A549 (cell line): ENCODE measurements around the gene PHAF1. TPM values are rescaled to one million over a fixed set of nuclear protein-coding genes. Genes with fewer than 3 reads are reported as not detected.

ENCODE experiments used
- ATAC-seq, 2 experiments: fragments of 200-7000 bp in 1 of 2; fragments of >200 bp in 1 of 2; cut with Nextera tagmentation in 1 of 2; cut with Tn5 transposase in 1 of 2; 3 replicates each; pipeline versions ENCODE4 v1.8.0 to v1.9.1; 2018 to 2020; ENCODE audit warnings: mild to moderate bottlenecking in 1 of 2, moderate library complexity in 1 of 2
- CTCF ChIA-PET: fragments of 300-600 bp; sonication (Branson Sonifier 250); formaldehyde crosslinking; extraction: SDS; loops from one replicate; lab custom pipeline; 2021; ENCODE audit warnings: antibody characterized with exemption, inconsistent platforms; lab: Yijun Ruan, JAX
- POLR2A ChIA-PET: fragments of 350-600 bp; formaldehyde crosslinking; extraction: SDS; loops from one replicate; lab custom pipeline; 2021; ENCODE audit warnings: antibody characterized with exemption, inconsistent platforms; lab: Yijun Ruan, JAX
- DNase-seq, 2 experiments: peaks; one replicate each; pipeline versions ENCODE4 v3.0.0 to v3.0.0-alpha.2; 2011 to 2016; ENCODE audit warnings: low read depth in 1 of 2, low spot score in 1 of 2
- FAIRE-seq: peaks from 2 replicates; lab custom pipeline; 2011; peaks lifted over from hg19 to GRCh38; lab: Jason Lieb, UNC
- H3K27ac ChIP-seq, 2 experiments: fragments of >200 bp; sonication (Bioruptor Twin); formaldehyde crosslinking; 3 replicates each; pipeline ENCODE4 v1.5.1; 2016 to 2017
- H3K4me1 ChIP-seq: fragments of >200 bp; sonication (Bioruptor Twin); formaldehyde crosslinking; 3 replicates; pipeline ENCODE4 v1.6.1; 2016
- H3K4me2 ChIP-seq: fragments of >200 bp; sonication (Bioruptor Twin); formaldehyde crosslinking; 3 replicates; pipeline ENCODE4 v1.6.1; 2016
- H3K4me3 ChIP-seq: fragments of >200 bp; sonication (Bioruptor Twin); formaldehyde crosslinking; 3 replicates; pipeline ENCODE4 v1.5.1; 2016
- H3K9me3 ChIP-seq: fragments of >200 bp; sonication (Bioruptor Twin); formaldehyde crosslinking; 3 replicates; pipeline ENCODE4 v1.6.1; 2016
- BCL3 ChIP-seq: fragments of >200 bp; sonication (Bioruptor Twin); formaldehyde crosslinking; IDR thresholded peaks from 3 replicates; pipeline ENCODE4 v1.6.1; 2016
- BHLHE40 ChIP-seq: IDR thresholded peaks from 2 replicates; pipeline ENCODE4 v1.6.1; 2012; ENCODE audit warnings: low read depth, low read length, inconsistent platforms
- CBX2 ChIP-seq: fragments of 200-600 bp; sonication (generic); IDR thresholded peaks from 2 replicates; pipeline ENCODE4 v1.6.1; 2016; ENCODE audit warnings: low read depth, mild to moderate bottlenecking, borderline replicate concordance
- CBX8 ChIP-seq: fragments of 200-600 bp; sonication (generic); IDR thresholded peaks from 2 replicates; pipeline ENCODE4 v1.6.1; 2016
- CEBPB ChIP-seq, 2 experiments: fragments of >200 bp in 1 of 2; sonication (Bioruptor Twin) in 1 of 2; formaldehyde crosslinking in 1 of 2; IDR thresholded peaks; 2 replicates each; pipeline ENCODE4 v1.6.1; 2012 to 2016
- CHD4 ChIP-seq: fragments of 200-600 bp; sonication (generic); IDR thresholded peaks from 2 replicates; pipeline ENCODE4 v1.6.1; 2016; ENCODE audit warnings: antibody characterized with exemption, mild to moderate bottlenecking, borderline replicate concordance
- EHF ChIP-seq: fragments of 250-450 bp; sonication (Bioruptor Pico); IDR thresholded peaks from 2 replicates; pipeline ENCODE4 v1.5.0; 2020; ENCODE audit warnings: mild to moderate bottlenecking
- EP300 ChIP-seq, 2 experiments: fragments of >200 bp; sonication (Bioruptor Twin); formaldehyde crosslinking; IDR thresholded peaks; 2 replicates in 1 of 2; 3 replicates in 1 of 2; pipeline ENCODE4 v1.6.1; 2016 to 2017
- FOXS1 ChIP-seq: fragments of 250-450 bp; sonication (Bioruptor Pico); IDR thresholded peaks from 2 replicates; pipeline ENCODE4 v1.5.0; 2020; ENCODE audit warnings: mild to moderate bottlenecking, moderate library complexity
- HDAC2 ChIP-seq: fragments of 200-600 bp; sonication (generic); IDR thresholded peaks from 2 replicates; pipeline ENCODE4 v1.6.1; 2016
- HOXB5 ChIP-seq: fragments of 250-450 bp; sonication (Bioruptor Pico); IDR thresholded peaks from 2 replicates; pipeline ENCODE4 v1.5.0; 2020; ENCODE audit warnings: mild to moderate bottlenecking, moderate library complexity
- JUN ChIP-seq, 2 experiments: fragments of >200 bp; sonication (Bioruptor Twin); formaldehyde crosslinking; IDR thresholded peaks; 2 replicates in 1 of 2; 3 replicates in 1 of 2; pipeline ENCODE4 v1.6.1; 2016 to 2017
- JUNB ChIP-seq: fragments of >200 bp; sonication (Bioruptor Twin); formaldehyde crosslinking; IDR thresholded peaks from 2 replicates; pipeline ENCODE4 v1.6.1; 2016
- MAFK ChIP-seq: fragments of 450-650 bp; IDR thresholded peaks from 2 replicates; pipeline ENCODE4 v1.6.1; 2014; ENCODE audit not compliant: partially characterized antibody
- MAZ ChIP-seq: fragments of 150-350 bp; IDR thresholded peaks from 2 replicates; pipeline ENCODE4 v1.6.1; 2014; ENCODE audit warnings: antibody characterized with exemption, low read depth, low read length, borderline replicate concordance
- NPAS2 ChIP-seq: fragments of 250-450 bp; sonication (Bioruptor Pico); IDR thresholded peaks from 2 replicates; pipeline ENCODE4 v1.8.0; 2022; ENCODE audit warnings: mild to moderate bottlenecking, moderate library complexity, borderline replicate concordance
- NR3C1 ChIP-seq: fragments of >200 bp; sonication (Bioruptor Twin); formaldehyde crosslinking; IDR thresholded peaks from 3 replicates; pipeline ENCODE4 v1.6.1; 2017
- PBX3 ChIP-seq: IDR thresholded peaks from 2 replicates; pipeline ENCODE4 v1.6.1; 2012
- PHF8 ChIP-seq: fragments of 200-600 bp; sonication (generic); IDR thresholded peaks from 2 replicates; pipeline ENCODE4 v1.6.1; 2016; ENCODE audit warnings: low read depth, mild to moderate bottlenecking, antibody characterized with exemption, moderate library complexity, borderline replicate concordance
- POLR2A ChIP-seq: IDR thresholded peaks from 2 replicates; pipeline ENCODE4 v1.6.1; 2012; ENCODE audit warnings: mild to moderate bottlenecking, low read length
- RCOR1 ChIP-seq: fragments of 150-350 bp; IDR thresholded peaks from 2 replicates; pipeline ENCODE4 v1.6.1; 2014; ENCODE audit warnings: antibody characterized with exemption, low read length, low read depth
- REST ChIP-seq: fragments of 200-600 bp; sonication (generic); IDR thresholded peaks from 2 replicates; pipeline ENCODE4 v1.6.1; 2016; ENCODE audit warnings: antibody characterized with exemption, mild to moderate bottlenecking, moderate library complexity
- RFX5 ChIP-seq: fragments of 450-650 bp; IDR thresholded peaks from 2 replicates; pipeline ENCODE4 v1.7.1; 2014; ENCODE audit warnings: antibody characterized with exemption, mild to moderate bottlenecking, moderate library complexity
- RNF2 ChIP-seq: fragments of 200-600 bp; sonication (generic); IDR thresholded peaks from 2 replicates; pipeline ENCODE4 v1.6.1; 2016; ENCODE audit warnings: low read depth, mild to moderate bottlenecking, antibody characterized with exemption, moderate library complexity, borderline replicate concordance
- SMC3 ChIP-seq: fragments of >200 bp; sonication (Bioruptor Twin); formaldehyde crosslinking; IDR thresholded peaks from 3 replicates; pipeline ENCODE4 v1.6.1; 2018; ENCODE audit warnings: inconsistent platforms
- TFCP2L1 ChIP-seq: fragments of 250-450 bp; sonication (Bioruptor Pico); IDR thresholded peaks from 2 replicates; pipeline ENCODE4 v1.5.0; 2021; ENCODE audit warnings: mild to moderate bottlenecking
- TP53 ChIP-seq: fragments of 250-450 bp; sonication (Bioruptor Pico); IDR thresholded peaks from 2 replicates; pipeline ENCODE4 v1.5.0; 2021; ENCODE audit warnings: mild to moderate bottlenecking, moderate library complexity
- ZC3H11A ChIP-seq: fragments of 450-650 bp; IDR thresholded peaks from 2 replicates; pipeline ENCODE4 v1.6.1; 2014; ENCODE audit warnings: antibody characterized with exemption, mild to moderate bottlenecking
- ZNF302 ChIP-seq: fragments of 250-450 bp; sonication (Bioruptor Pico); IDR thresholded peaks from 2 replicates; pipeline ENCODE4 v1.9.0; 2021; ENCODE audit warnings: inconsistent platforms, mild to moderate bottlenecking, moderate library complexity
- WGBS: methylation state at CpG from one replicate; pipeline ENCODE4 v1.1.6; 2017; ENCODE audit errors: missing lambda C conversion rate; 5-methylcytosine and 5-hydroxymethylcytosine counted together
- polyA plus RNA-seq, 4 experiments: library from polyadenylated mRNA; depleted of rRNA in 3 of 4; stranded (reverse); fragments of >200 nt; fragmentation: RNase III in 1 of 4; extraction: RNeasy Plus Mini Kit Qiagen cat#74134 plus additional on column Dnase treatment in 1 of 4; gene quantifications; 2 replicates in 3 of 4; 3 replicates in 1 of 4; pipeline ENCODE4 v1.2.3, GENCODE V29; 2011 to 2017

PHAF1 gene
- polyA plus RNA-seq, 2 of the 4 experiments (the other 2 are of a cell fraction): 21.6 to 37.6 TPM

GRCh38 chr16:67104845-67105244 is 4.9 kb upstream of the PHAF1 start:
- FAIRE-seq (no peak), DNase-seq (no peak), ATAC-seq (no peak)
- Histone ChIP-seq H3K27ac (no peak overlapping the region), H3K4me1 (0 out of 3 replicates have a peak, but pooled peaks cover 5% of the 10 kb centered on the region), H3K4me3 (no peak overlapping the region)
- ChIA-PET POLR2A (no interaction called here), CTCF (interaction anchor here (0.8 to 6.1 kb wide), 10 partner anchors 10 to 151 kb away, joined by 3 to 67 read pairs (median 7); partner anchors contain the start of gene CES3)
- TF ChIP-seq POLR2A (no peak), RCOR1 (no peak), MAFK (no peak), PHF8 (no peak), HDAC2 (no peak), EHF (no peak), FOXS1 (CRISPR knock-in tag) (no peak), NR3C1 (no peak), REST (no peak), EP300 (IDR thresholded peaks at IDR 0.05) (no peak), RFX5 (no peak), JUNB (no peak), BHLHE40 (no peak), TP53 (CRISPR knock-in tag) (no peak), PBX3 (no peak), BCL3 (no peak), NPAS2 (no peak), JUN (IDR thresholded peaks at IDR 0.05) (no peak)
- TF ChIP-seq, all 56 proteins: peak for 0
- no peaks in the 10 kb centered on the region for H3K9me3 ChIP-seq
- no peak overlapping the region for H3K4me2 ChIP-seq
- 98% methylated on average over 6 of the region's 6 CpGs for WGBS

- ChIA-PET POLR2A (no interaction called here), CTCF (interaction anchor here (0.9 to 3.2 kb wide), 9 partner anchors 10 to 210 kb away, joined by 3 to 18 read pairs (median 4); partner anchors contain the start of gene B3GNT9)
- H3K27ac ChIP-seq: no peak overlapping the region
- 97% methylated on average over 2 of the region's 2 CpGs for WGBS
- ATAC-seq (no peak), DNase-seq (no peak), FAIRE-seq (no peak)
- no peak overlapping the region for H3K4me2 ChIP-seq
- H3K4me1 ChIP-seq: 0 out of 3 replicates have a peak, but pooled peaks cover 5% of the 10 kb centered on the region
- H3K4me3 ChIP-seq: no peak overlapping the region
- no peaks in the 10 kb centered on the region for H3K9me3 ChIP-seq
- TF ChIP-seq CBX8: no peak
- no peak for TF ChIP-seq ZNF302
- no peak for TF ChIP-seq SMC3
- TF ChIP-seq ZC3H11A: no peak
- no peak for TF ChIP-seq RCOR1
- TF ChIP-seq PBX3: no peak
- no peak for TF ChIP-seq MAZ
- no peak for TF ChIP-seq EHF
- TF ChIP-seq REST: no peak
- TF ChIP-seq JUN (IDR thresholded peaks at IDR 0.05): no peak
- no peak for TF ChIP-seq HOXB5 (CRISPR knock-in tag)
- TF ChIP-seq CBX2: no peak
- TF ChIP-seq CHD4: no peak
- no peak for TF ChIP-seq JUNB
- no peak for TF ChIP-seq CEBPB (IDR thresholded peaks at IDR 0.05)
- TF ChIP-seq RNF2: no peak
- no peak for TF ChIP-seq TFCP2L1
Measured at GRCh38 chr16:67105246-67105645, 4.5 kb upstream of the PHAF1 start.
